HG03432 (cell line): ENCODE measurements around the gene TTLL11.
"Not testable (repeated sequence)": the region's sequence is repeated elsewhere in the genome, so short reads cannot be mapped to it uniquely, and the experiment has no call there.

Experiments
- ATAC-seq: cut with Tn5 transposase; IDR thresholded peaks from one replicate; pipeline ENCODE4 v1.9.1; 2021; ENCODE audit warnings: mild to moderate bottlenecking, moderate library complexity; ENCODE audit not compliant: unreplicated experiment

TTLL11 gene

GRCh38 chr9:122125509-122126330 lies 32.6 kb upstream of the TTLL11 start:
- no peak for ATAC-seq

GRCh38 chr9:122125158-122125508 lies 32.0 kb upstream of the TTLL11 start:
- ATAC-seq: peak; percentile 72

GRCh38 chr9:122124528-122124927 lies 31.4 kb upstream of the TTLL11 start:
- no peak for ATAC-seq

GRCh38 chr9:122124048-122124447 lies 30.9 kb upstream of the TTLL11 start:
- ATAC-seq: no peak

- ATAC-seq: peak; percentile 55
These were observed 30.0 kb upstream of the TTLL11 start for GRCh38 chr9:122122903-122123632.

GRCh38 chr9:122122468-122122867 lies 29.4 kb upstream of the TTLL11 start:
- no peak for ATAC-seq

- no peak for ATAC-seq
These were observed 28.8 kb upstream of the TTLL11 start for GRCh38 chr9:122121931-122122330.

GRCh38 chr9:122121391-122121790 lies 28.3 kb upstream of the TTLL11 start:
- no peak for ATAC-seq

GRCh38 chr9:122120316-122121071 lies 27.4 kb upstream of the TTLL11 start:
- no peak for ATAC-seq

- ATAC-seq: no peak
These were observed 26.6 kb upstream of the TTLL11 start for GRCh38 chr9:122119721-122120120.

GRCh38 chr9:122119166-122119521 lies 26.0 kb upstream of the TTLL11 start:
- ATAC-seq: no peak

GRCh38 chr9:122118343-122119165 lies 25.4 kb upstream of the TTLL11 start:
- no peak for ATAC-seq

GRCh38 chr9:122117241-122117640 lies 24.1 kb upstream of the TTLL11 start:
- ATAC-seq: not testable (repeated sequence)

- ATAC-seq: no peak
These were observed 23.5 kb upstream of the TTLL11 start for GRCh38 chr9:122116448-122117173.

GRCh38 chr9:122116040-122116439 lies 22.9 kb upstream of the TTLL11 start:
- ATAC-seq: no peak

- ATAC-seq: no peak
These were observed 22.3 kb upstream of the TTLL11 start for GRCh38 chr9:122115176-122116035.

- ATAC-seq: no peak
These were observed 20.5 kb upstream of the TTLL11 start for GRCh38 chr9:122113574-122113973.

GRCh38 chr9:122112238-122112637 lies 19.1 kb upstream of the TTLL11 start:
- no peak for ATAC-seq

GRCh38 chr9:122111413-122112085 lies 18.4 kb upstream of the TTLL11 start:
- no peak for ATAC-seq
